ENCODE data around the gene TMSB10.

The TMSB10 gene

DNA sequence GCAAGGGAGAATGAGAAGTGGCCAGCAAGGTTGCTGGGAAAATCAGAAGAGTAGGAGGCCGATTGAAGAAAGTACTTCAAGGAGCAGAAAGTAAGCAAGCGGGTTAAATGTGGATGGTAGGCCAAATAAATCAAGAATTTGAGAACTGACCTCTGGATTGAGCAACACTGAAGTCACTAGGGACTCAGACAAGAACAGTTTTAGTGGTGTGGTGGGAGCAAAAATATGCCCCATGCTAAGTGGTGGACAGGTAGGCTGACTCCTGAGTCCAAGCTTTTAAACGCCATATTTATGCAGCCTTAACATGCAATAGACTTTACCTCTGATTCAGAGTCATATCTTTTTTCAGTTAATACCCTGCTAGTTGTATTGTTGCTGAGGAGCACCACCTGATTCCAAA is 29.1 kb upstream of the TMSB10 start:
- TF ChIP-seq, protein P1, sequence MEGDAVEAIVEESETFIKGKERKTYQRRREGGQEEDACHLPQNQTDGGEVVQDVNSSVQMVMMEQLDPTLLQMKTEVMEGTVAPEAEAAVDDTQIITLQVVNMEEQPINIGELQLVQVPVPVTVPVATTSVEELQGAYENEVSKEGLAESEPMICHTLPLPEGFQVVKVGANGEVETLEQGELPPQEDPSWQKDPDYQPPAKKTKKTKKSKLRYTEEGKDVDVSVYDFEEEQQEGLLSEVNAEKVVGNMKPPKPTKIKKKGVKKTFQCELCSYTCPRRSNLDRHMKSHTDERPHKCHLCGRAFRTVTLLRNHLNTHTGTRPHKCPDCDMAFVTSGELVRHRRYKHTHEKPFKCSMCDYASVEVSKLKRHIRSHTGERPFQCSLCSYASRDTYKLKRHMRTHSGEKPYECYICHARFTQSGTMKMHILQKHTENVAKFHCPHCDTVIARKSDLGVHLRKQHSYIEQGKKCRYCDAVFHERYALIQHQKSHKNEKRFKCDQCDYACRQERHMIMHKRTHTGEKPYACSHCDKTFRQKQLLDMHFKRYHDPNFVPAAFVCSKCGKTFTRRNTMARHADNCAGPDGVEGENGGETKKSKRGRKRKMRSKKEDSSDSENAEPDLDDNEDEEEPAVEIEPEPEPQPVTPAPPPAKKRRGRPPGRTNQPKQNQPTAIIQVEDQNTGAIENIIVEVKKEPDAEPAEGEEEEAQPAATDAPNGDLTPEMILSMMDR (IDR thresholded peaks at IDR 0.05) = no peak
- DNase-seq = no peak
- no peak overlapping the region for H3K27ac ChIP-seq
- H3K27me3 ChIP-seq = peaks cover 0 to 19% of the 10 kb centered on the region in 2 donors
- no peak overlapping the region for H3K4me3 ChIP-seq
- H3K4me1 ChIP-seq = peaks cover 0 to 20% (median 15%) of the 10 kb centered on the region in 4 donors
- no peaks in the 10 kb centered on the region for H3K9me3 ChIP-seq
- no peaks in the 10 kb centered on the region for H3K36me3 ChIP-seq
- intact Hi-C loops (cut with DNase I; ENCODE audit: low total_unique reads) = no loop called here

DNA sequence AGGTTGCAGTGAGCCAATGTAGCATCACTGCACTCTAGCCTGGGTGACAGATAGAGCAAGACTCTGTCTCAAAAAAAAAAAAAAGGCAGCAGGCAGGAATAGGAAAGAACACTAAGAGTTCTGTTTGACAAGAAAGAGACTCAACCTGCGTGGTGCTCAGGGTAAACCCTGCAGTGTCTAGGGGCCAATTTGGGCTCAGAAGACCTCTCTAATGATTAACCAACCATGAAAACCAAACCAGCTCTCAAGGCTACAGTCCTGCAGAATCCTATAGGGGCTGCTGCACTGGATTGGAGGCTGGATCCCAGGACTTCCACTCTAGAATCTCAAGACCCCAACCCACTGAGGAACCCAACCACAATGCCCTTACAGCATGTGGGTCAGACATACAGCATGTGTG is 27.0 kb upstream of the TMSB10 start:
- no peak overlapping the region for H3K27ac ChIP-seq
- no peaks in the 10 kb centered on the region for H3K36me3 ChIP-seq
- peaks cover 0 to 32% (median 18%) of the 10 kb centered on the region in 4 donors for H3K4me1 ChIP-seq
- no peak for DNase-seq
- TF ChIP-seq, protein P1 (IDR thresholded peaks at IDR 0.05) = no peak
- intact Hi-C loops (cut with DNase I; ENCODE audit: low total_unique reads) = no loop called here
- peaks cover 0 to 24% of the 10 kb centered on the region in 2 donors for H3K27me3 ChIP-seq
- no peaks in the 10 kb centered on the region for H3K9me3 ChIP-seq
- H3K4me3 ChIP-seq = no peak overlapping the region

DNA sequence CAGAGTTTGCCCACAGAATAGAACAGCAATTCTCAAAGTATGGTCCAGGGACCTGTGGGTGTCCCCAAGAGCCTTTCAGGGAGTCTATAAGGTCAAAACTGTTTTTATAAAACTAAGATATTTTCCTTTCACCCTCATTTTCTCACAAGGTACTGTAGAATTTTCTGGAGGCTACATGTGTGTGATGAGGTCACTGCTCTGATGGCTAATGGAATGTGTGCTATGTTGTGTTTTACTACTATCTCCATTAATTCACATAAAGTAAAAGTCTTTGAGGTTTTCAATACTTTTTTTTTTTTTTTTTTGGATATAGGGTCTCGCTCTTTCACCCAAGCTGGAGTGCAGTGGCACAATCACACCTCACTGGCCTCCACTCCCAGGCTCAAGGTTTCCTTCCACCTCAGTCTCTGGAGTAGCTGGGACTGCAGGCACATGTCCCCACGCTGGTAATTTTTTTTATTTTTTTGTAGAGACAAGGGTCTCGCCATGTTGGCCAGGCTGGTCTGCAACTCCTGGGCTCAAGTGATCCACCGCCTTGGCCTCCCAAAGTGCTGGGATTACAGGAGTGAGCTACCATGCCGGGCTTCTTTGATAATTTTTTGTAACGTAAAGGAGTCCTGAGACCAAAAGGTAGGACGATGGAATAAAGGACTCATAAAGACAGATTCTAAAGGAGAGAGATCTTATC is 26.4 kb upstream of the TMSB10 start:
- Histone ChIP-seq H3K27ac (no peak overlapping the region), H3K4me1 (peaks cover 0 to 32% (median 18%) of the 10 kb centered on the region in 4 donors), H3K4me3 (no peak overlapping the region), H3K36me3 (no peaks in the 10 kb centered on the region), H3K9me3 (no peaks in the 10 kb centered on the region), H3K27me3 (peaks cover 0 to 29% of the 10 kb centered on the region in 2 donors)
- TF ChIP-seq, protein P1 (IDR thresholded peaks at IDR 0.05) = no peak
- intact Hi-C loops (cut with DNase I; ENCODE audit: low total_unique reads) = no loop called here
- DNase-seq = no peak

DNA sequence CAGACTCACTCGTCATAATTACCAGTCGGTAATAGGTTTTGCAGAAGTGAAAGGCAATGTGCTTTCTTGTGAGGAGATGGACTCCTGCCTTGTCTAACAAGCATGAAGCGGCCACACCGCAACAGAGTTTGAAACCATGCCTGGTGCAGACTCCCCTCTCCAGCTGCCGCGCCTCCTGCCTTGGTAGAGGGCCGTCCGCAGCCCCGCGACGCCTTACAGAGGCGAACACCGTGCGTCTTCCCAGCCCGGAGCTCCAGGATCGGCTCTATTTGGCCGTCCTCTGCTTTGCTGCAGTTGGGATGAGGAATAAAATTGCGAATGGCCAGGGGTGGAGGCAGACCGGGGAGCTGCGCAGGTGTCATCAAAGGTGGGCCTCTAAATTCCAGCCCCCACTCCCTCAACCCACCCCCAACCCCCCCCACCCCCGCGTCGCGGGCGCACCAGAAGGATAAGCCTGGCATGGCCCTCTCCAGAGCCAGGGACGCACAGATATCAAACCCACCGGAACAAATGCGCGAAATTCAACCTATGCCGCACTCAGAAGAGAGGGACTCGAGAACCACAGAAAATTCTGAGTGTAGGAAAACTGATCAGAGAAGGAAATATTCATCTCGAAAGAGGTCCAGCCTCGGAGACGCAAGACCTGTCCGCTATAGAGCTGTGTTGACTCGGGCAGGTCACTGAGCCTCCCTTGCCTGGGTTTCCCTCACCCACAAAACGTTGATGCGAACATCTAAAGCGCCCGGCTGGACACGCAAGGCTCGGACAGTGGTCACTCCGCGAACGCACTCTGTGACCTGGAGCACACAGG is 25.7 kb upstream of the TMSB10 start:
- DNase-seq = no peak
- peak overlapping the region; percentile 38 to 48 for H3K4me3 ChIP-seq
- intact Hi-C loops (cut with DNase I; ENCODE audit: low total_unique reads) = loop anchor here (5.0 kb wide), 1 partner anchor 382 kb away; no protein-coding TSS in a partner anchor
- H3K27ac ChIP-seq = no peak overlapping the region
- peaks cover 0 to 34% of the 10 kb centered on the region in 2 donors for H3K27me3 ChIP-seq
- H3K4me1 ChIP-seq = peaks cover 0 to 32% (median 18%) of the 10 kb centered on the region in 4 donors
- no peaks in the 10 kb centered on the region for H3K36me3 ChIP-seq
- TF ChIP-seq, protein P1 (IDR thresholded peaks at IDR 0.05) = no peak
- H3K9me3 ChIP-seq = no peaks in the 10 kb centered on the region

DNA sequence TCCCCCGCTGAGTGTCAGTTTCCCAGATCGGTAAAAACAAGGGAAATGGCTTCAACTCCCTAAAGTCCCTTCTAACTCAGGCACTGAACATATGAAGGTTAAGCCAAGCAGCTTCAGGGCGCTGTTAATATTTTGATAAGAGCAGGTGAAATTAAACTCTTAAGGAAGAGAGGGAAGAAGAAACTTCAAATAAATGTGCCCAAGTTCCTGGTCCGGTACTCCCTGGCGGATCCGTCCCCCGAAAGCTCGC is 25.1 kb upstream of the TMSB10 start:
- TF ChIP-seq, protein P1 (IDR thresholded peaks at IDR 0.05) = no peak
- Histone ChIP-seq H3K4me3 (peak overlapping the region; percentile 38 to 48), H3K27ac (no peak overlapping the region), H3K36me3 (no peaks in the 10 kb centered on the region), H3K27me3 (peaks cover 0 to 37% of the 10 kb centered on the region in 2 donors), H3K4me1 (peaks cover 0 to 32% (median 18%) of the 10 kb centered on the region in 4 donors), H3K9me3 (no peaks in the 10 kb centered on the region)
- DNase-seq = no peak
- intact Hi-C loops (cut with DNase I; ENCODE audit: low total_unique reads) = loop anchor here (5.0 kb wide), 1 partner anchor 383 kb away; no protein-coding TSS in a partner anchor
